NCI-H1092 (cell line): Measurements from ENCODE around the gene ZNF407.

Source experiments
- DNase-seq: peaks from one replicate; lab custom pipeline; 2025; lab: John Stamatoyannopoulos, UW

ZNF407 gene

GRCh38 chr18:75104483-75104882 is 506.8 kb downstream of the ZNF407 start:
- no peak for DNase-seq

GRCh38 chr18:75105551-75106254 is 508.0 kb downstream of the ZNF407 start:
- no peak for DNase-seq

- DNase-seq: no peak
These were observed 509.1 kb downstream of the ZNF407 start for GRCh38 chr18:75106746-75107145.

- no peak for DNase-seq
These were observed 509.7 kb downstream of the ZNF407 start for GRCh38 chr18:75107196-75107930.

- DNase-seq: no peak
These were observed 510.2 kb downstream of the ZNF407 start for GRCh38 chr18:75107931-75108276.

GRCh38 chr18:75108579-75109318 is 511.1 kb downstream of the ZNF407 start:
- no peak for DNase-seq

GRCh38 chr18:75109319-75109691 is 511.6 kb downstream of the ZNF407 start:
- DNase-seq: no peak

GRCh38 chr18:75109819-75110218 is 512.1 kb downstream of the ZNF407 start:
- DNase-seq: no peak

GRCh38 chr18:75110311-75110710 is 512.6 kb downstream of the ZNF407 start:
- DNase-seq: no peak

GRCh38 chr18:75110846-75111415 is 513.3 kb downstream of the ZNF407 start:
- no peak for DNase-seq

GRCh38 chr18:75111760-75112159 is 514.1 kb downstream of the ZNF407 start:
- DNase-seq: no peak

- DNase-seq: no peak
These were observed 514.8 kb downstream of the ZNF407 start for GRCh38 chr18:75112186-75113096.

GRCh38 chr18:75113455-75113854 is 515.8 kb downstream of the ZNF407 start:
- DNase-seq: no peak

- no peak for DNase-seq
These were observed 516.6 kb downstream of the ZNF407 start for GRCh38 chr18:75114231-75114764.
